GM12891 (cell line): ENCODE results near the gene NXN.

ENCODE experiments used
- POLR2A ChIP-seq: IDR thresholded peaks from 2 replicates; pipeline ENCODE4 v1.6.1; 2011; ENCODE audit warnings: low read depth, low read length, control low read depth
- POLR2AphosphoS5 ChIP-seq: IDR thresholded peaks from 2 replicates; pipeline ENCODE4 v1.6.1; 2011; ENCODE audit warnings: low read depth, low read length, control low read depth
- TAF1 ChIP-seq: IDR thresholded peaks from 2 replicates; pipeline ENCODE4 v1.6.1; 2011; ENCODE audit warnings: low read depth, low read length, control low read depth

DNA sequence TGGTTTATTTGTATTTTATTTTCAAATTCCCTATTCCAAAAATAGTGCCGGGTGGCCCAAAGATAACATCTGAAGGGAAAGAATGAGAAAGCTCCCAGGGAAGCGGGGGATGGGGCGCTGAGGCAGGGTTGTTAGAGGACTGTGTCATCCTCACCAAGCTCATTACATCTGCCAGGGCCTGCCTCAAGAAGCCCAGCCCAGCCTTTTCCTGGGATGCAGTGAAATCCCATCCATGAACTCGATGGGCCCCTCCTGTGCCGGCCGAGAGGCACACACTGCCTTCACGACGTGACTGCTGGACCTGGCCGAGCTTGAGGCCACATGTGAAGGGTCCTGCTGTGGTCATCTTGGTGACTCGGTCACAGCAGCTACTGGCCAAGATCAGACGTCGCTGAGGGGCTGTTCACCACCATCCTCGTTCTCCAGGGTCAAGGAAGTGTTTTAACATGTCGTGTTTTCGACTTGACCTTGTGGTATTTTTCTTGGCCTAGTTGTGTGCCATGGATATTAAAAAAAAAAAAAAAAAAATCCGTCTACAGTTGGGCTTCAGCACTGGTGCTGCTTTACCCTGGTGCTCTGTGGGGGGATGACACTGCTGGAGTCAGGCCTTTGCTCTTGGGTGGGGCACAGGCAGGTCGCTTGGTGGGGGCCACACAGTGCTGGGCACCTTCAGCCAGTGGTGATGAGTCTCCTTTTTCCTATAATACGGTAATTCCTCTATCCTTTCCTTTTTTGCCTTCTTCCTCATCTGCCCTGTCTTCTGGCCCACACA is 22.2 kb upstream of the NXN start:
- no peak for TF ChIP-seq POLR2A
- TF ChIP-seq POLR2AphosphoS5, result peak; percentile 46; the same call in 1 of the 2 replicates
- TF ChIP-seq TAF1, result no peak
